Left colon (tissue), 2 donors: ENCODE measurements around the gene CCNY. TPM values are rescaled to one million over a fixed set of nuclear protein-coding genes. Genes with fewer than 3 reads are reported as not detected.
A peak's percentile ranks its signal among the peaks of the same experiment; 100 is the strongest.

Source experiments
- ATAC-seq: fragments of 200-7000 bp; cut with Tn5 transposase; one replicate; pipeline ENCODE4 v1.9.1; 2020; ENCODE audit warnings: mild to moderate bottlenecking, moderate library complexity
- DNase-seq, 2 donors: peaks; one replicate each; pipeline ENCODE4 v3.0.0-alpha.2; 2020
- intact Hi-C, 2 donors: fragments of 100-400 bp; cut with DNase I in 1 of 2; cut with micrococcal nuclease in 1 of 2; formaldehyde crosslinking; loops; one replicate each; pipeline versions ENCODE4 v1.11.2 to v1.14.0; 2022; cut with DNase I, micrococcal nuclease
- total RNA-seq, 2 donors: library from RNA; stranded (reverse); fragmentation: NEBNext Ultra II Directional; extraction: Animal tissue kit (Norgen Biotek cat#: 25700); gene quantifications; one replicate each; pipeline ENCODE4 v1.2.1, GENCODE V29; 2021
- donor health status: DM: no; HTN: no; CAD: no.
- donor health status: DM: yes; HTN: yes; CAD: no.

Gene CCNY
- total RNA-seq, 2 donors from 2014 or later = 51.6 to 78.0 TPM

DNA sequence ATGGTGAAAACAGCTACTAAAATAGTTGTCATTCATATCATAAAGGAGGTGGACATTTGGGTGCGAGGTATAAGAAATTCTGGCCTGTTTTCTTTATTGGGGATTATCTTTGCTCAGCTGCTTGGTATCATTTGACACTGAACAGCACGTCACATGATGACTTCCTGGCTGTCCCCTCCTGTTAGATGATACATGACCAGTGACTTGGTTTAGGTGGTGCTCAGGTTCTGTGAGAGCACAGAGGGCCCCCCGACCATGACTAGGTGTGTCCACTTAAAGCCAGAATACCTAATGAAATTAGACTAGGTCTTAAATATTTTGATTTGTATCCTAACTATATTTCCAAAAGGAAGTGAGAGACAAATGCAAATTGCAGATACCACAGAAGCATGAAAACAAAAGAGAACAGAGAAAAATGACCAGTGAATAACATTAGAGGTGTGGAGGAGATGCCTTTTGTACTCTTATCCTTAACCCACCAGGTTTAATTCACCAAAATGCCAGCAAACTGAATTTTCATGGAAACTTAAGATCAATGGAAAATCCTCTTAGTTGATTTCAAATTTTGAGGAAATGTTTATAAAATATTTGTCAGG is 218.2 kb downstream of the CCNY start:
- ATAC-seq (no peak), DNase-seq (no peak)
- intact Hi-C loops = no loop called here

DNA sequence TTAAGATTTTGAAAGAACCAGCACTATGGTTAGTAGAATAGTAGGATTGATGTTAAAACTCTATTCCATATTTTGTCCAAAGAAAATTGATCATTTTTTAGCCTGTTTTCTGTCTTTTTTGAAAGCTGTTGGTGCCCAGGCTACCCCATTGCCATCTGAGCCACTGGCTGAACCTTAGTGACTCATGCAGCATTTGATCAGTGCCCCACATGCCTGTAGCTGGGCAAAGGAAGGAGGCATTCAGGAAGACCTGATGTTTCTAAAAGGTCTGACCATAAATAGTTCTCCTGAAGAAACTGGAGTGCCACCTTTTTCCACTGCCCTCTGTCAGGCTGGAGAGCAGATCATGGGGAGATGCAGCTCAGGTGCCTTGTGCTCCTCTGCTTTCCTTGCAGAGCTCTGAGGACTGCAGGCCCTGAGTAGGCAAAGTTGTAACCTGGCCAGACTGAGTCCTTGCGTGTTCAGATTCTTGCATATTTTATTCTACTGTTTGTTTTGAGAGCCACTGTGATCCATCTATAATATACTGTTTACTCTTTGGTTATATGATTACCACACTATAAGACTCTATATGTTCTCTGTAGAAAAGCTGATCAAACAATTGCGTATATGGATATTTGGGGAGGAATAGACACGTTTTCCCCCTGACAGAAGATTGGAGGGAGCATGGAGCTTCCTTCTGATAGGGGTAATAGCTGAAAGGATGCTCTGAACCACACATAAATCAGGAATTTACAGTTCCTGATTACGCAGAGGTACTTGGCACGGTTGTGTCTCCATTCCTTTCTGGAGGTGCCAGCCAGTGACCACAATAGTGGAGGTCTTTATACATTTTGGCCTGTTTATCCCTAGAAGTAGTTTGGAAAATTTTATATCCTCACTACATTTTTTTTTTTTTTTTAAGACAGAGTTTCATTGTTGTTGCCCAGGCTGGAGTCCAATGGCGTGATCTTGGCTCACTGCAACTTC is 219.9 kb downstream of the CCNY start:
- ATAC-seq (no peak), DNase-seq (no peak)
- intact Hi-C loops = no loop called here

DNA sequence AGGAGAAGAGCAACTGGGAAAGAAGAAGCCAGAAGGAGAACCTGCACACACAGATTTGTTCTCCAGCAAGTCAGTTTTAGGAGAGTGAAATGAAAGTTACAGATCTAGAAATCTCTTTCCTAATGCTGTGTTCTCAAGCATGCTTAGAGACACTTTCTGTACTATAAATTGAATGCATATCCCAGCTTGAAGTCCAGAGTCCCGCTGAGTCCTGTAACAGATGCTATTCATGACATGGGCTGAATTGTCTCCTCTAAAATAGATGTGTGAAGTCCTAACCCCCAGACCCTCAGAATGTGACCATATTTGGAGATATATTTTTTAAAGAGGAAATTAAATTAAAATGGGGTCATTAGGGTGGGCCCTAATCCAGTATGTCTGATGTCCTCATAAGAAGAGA is 222.0 kb downstream of the CCNY start:
- ATAC-seq (no peak), DNase-seq (no peak)
- intact Hi-C loops = no loop called here

DNA sequence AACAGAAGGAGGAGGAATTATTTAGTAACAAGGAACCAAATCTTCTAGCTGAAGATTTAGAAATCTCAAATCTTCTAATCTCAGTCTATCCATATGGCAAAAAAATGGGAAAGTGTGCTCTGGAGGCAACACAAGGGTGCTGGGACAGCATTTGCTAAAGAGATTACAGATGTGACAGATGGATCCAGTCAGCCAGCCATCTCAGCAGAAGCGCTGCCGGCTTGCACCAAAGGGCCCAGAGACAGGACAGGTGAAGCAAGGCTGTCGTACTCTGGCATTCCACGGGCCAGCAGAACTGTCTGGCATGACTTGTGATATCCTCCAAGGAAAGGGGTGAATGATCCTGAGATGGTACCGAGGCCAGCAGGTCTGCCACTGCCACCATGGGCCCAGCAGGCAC is 223.1 kb downstream of the CCNY start:
- no peak for ATAC-seq
- no peak for DNase-seq

DNA sequence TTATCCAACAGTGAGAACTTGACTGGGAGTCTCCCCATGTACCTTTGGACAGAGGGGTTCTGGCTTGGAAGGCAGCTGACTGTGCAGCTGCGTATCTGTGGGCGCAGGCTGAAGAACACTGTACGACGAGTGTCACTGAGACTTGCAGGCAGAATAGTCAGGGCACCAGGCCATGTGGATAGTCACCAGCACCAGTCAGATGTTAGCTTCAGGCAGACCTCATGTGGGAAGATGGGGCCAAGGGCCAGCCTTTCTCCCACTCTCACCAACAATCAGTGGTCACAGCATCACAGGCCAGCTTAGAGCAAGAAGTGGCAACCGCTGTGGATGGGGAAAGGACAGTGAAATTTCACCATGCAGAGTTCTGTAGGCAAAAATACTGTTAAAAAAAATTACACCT is 225.4 kb downstream of the CCNY start:
- intact Hi-C loops = loop anchor here in 1 of 2 donors (10.0 kb wide), 1 partner anchor 227 kb away; the partner anchor contains the start of gene CCNY
- DNase-seq = no peak
- ATAC-seq = no peak

More for the DNA sequence above, 223.1 kb downstream of the CCNY start:
- intact Hi-C loops = no loop called here

DNA sequence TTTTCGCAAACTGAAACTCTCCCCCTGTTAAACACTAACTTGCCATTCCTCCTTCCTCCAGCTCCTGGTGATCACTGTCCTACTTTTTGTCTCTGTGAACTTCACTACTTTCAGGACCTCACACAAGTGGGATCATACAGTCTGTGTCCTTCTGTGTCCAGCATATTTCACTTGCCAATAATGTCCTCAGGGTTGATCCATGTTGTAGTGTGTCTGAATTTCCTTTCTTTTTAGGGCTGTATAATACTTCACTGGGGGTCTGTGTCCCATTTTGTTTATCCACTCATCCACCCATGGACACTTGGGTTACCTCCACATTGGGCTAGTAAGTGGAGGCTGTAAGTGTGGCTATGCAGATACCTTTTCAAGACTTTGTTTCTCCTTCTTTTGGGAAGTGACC is 226.1 kb downstream of the CCNY start:
- intact Hi-C loops = loop anchor here in 1 of 2 donors (10.0 kb wide), 1 partner anchor 228 kb away; the partner anchor contains the start of gene CCNY
- no peak for ATAC-seq
- no peak for DNase-seq

DNA sequence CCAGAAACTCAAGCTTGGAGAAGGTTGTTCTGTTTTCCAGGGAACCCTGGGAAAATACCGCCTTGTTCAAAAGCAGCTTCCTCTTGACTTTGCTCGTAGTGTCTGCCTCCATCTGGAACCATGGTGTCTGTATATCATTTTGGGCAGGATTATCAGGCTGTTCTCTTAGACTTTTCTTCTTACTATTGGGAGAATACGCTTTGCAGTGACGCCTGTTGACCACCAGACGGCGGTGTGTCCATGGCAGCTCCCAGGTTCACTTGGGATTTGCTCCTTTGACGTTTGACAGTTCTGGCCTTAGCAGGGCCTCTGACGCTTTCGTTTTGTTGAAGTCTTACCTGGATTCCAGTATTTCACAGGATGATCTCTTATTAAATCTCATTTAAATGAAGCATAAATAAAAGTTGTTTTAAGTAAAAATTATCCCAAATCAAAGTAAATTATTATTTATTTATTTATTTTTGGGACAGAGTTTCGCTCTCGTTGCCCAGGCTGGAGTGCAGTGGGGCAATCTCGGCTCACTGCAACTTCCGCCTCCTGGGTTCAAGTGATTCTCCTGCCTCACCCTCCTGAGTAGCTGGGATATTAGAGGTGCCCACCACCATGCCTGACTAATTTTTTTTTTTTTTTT is 227.1 kb downstream of the CCNY start:
- peak in 1 of 2 donors; percentile 37 for DNase-seq
- intact Hi-C loops = loop anchor here in 1 of 2 donors (10.0 kb wide), 1 partner anchor 229 kb away; the partner anchor contains the start of gene CCNY
- peak; percentile 79 for ATAC-seq

DNA sequence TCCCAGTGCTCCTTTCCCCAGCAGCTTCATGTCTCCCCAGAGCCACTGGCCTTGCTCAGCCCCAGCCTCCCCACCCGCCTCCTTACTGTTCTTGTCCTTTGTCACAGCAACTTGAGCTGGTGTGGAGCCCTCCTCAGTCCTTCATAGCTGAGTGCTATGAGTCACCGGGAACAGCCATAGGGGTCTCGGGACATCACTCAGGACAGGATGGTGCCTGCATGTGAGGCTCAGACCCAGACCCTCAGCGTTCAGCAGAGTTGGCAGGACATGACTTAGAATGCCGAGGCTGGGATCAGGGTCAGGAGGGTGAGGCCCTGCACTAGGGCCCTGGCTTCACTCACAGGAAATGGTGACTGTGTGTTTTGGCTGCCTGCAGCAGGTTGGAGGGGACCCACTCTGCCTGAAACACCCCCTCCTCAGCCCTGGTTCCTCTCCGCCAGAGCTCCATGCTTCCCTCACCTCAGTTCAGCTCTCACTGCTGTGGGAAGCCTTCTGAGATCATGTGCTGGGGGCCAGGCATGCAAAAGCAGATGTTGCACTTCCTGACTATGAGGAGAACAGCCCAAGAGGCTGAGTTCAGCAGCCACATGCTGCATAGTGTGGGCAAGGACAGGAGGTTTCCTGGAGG is 228.1 kb downstream of the CCNY start:
- intact Hi-C loops = loop anchor here in 1 of 2 donors (10.0 kb wide), 1 partner anchor 230 kb away; the partner anchor contains the start of gene CCNY
- ATAC-seq = no peak
- DNase-seq = no peak

DNA sequence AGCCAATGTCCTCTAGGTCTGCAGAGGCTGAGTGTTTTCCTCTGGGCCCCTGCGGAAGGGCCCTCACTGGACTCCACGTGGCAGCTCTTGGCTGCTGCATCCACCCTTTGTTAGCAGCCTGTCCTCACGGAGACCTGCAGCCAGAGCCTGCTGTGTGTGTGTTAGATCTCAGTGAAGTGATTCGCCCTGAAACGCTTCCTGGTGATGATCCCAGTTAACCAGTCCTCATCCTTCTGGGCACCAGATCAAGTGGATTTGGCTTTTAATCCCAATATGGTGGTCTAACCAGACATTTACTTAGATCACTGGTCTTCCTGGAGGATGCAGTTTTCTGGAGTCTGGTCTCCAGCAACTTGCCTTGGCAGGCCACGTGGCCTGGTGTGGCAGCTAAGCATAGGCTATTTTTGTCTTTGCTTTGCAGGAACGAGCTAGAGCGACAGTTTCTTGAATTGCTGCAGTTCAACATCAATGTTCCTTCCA is 229.3 kb downstream of the CCNY start:
- intact Hi-C loops = loop anchor here in 1 of 2 donors (10.0 kb wide), 1 partner anchor 231 kb away; the partner anchor contains the start of gene CCNY
- no peak for ATAC-seq
- no peak for DNase-seq

DNA sequence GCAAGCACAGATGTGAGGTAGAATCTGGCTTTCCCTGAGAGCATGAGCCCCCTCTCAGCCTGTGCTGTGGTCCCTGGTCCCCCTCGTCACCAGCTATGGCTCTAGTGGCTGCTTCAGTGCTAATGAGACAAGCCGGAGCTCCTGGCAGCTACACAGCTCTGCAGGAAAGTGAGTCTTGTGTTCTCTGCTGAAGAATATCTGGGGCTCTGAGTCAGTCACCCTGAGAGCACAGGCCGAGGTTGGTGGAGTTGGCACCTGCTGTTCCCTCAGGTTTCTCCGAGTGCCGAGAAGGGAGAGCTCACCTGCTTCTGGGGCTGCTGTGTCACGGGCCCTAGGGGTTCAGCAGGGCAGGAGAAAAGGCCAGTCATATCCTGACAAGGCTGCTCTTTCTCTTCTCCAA is 231.6 kb downstream of the CCNY start:
- ATAC-seq (no peak), DNase-seq (no peak)
- intact Hi-C loops = loop anchor here in 1 of 2 donors (10.0 kb wide), 1 partner anchor 233 kb away; the partner anchor contains the start of gene CCNY

DNA sequence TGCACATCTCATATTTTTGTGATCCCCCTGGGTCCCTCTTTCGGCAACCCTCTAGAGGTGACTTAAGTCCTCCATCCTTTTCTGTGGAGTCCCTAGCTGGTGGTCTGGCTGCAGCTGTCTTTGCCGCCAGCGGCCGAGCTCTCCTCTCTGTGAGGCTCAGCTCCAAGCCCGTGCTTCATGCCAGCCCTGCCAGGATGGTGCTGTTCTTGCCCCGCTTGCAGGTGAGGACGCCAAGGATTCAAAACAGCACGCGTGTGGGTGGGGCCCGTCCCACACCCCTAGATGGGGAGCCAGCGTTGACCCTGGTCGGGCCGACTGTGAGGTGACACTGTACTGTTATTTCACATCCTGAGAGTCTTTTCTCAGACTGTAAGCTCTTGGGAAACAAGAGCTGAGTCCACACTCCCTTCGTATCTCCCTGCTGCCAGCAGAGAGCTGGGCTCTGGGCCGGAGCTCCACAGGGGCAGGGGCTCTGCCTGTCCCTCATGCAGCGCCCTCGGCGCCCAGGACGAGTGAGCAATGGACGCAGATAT is 232.2 kb downstream of the CCNY start:
- no peak for ATAC-seq
- no peak for DNase-seq
- intact Hi-C loops = loop anchor here in 1 of 2 donors (10.0 kb wide), 1 partner anchor 234 kb away; the partner anchor contains the start of gene CCNY

DNA sequence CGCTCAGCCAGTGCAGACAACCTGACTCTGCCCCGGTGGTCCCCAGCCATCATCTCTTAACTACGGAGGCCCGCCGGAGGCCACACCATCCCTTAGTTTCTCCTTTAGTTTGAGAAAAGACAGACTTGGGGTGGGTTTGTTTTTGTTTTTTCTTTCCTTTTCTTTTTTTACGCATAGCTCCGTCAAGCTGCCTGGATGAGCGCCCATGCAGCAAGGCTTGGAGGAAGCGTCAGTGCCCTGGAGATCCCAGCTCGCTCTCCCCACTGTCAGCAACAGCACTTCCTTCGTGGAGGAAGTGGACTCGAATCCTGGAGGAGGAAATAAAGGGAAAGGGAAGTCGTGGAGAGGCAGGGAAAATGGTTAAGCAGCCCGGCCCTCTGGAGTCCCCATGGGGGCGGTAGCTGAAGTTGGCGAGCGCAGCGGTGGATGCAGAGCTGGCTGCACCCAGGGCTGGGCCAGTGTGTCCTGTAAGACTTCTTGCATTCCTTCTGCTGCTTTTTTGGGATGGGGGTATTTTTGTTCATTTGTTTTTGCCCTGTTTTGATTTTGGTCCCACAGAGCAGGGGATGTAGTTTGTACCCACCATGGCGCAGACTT is 232.9 kb downstream of the CCNY start:
- intact Hi-C loops = loop anchor here in 1 of 2 donors (10.0 kb wide), 1 partner anchor 234 kb away; the partner anchor contains the start of gene CCNY
- DNase-seq (no peak), ATAC-seq (no peak)

DNA sequence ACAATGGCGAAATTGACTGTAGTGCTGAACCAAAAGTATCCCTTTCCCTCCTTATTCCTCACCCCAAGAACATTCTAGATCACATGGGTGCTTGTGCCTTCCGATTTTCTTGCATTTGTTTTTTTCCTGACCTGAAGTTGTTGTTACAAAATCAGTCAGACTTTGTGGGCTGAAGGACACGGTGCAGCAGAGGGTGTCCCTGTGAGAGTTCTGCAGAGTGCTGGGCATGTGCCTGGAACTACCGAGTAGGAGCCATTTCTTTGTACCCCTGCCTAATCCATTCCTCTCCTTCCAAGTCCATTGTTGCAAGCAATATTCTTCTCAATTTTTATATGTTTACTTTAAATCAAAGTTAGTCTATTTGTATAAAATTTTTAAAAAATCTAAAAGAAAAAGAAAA is 233.5 kb downstream of the CCNY start:
- DNase-seq = no peak
- no peak for ATAC-seq
- intact Hi-C loops = loop anchor here in 1 of 2 donors (10.0 kb wide), 1 partner anchor 235 kb away; the partner anchor contains the start of gene CCNY

DNA sequence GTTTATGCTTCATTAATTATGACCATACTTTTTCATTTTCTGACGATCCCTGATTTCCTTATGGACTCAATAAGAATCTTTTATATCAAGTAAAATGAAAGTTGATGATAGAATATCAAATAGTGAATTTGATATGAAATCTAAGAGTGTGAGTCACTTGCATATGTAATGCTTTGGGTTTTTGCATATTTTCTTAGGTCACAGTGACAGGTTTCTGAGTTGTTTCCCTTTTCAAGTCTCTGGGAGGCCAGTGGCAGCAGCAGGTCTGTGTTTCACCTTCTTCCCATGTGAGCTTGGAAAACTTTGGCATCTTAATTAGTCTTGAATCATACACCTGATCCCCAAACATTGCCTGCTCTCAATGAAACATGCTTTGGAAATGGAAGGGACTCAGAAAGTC is 234.1 kb downstream of the CCNY start:
- ATAC-seq (no peak), DNase-seq (no peak)
- intact Hi-C loops = no loop called here

DNA sequence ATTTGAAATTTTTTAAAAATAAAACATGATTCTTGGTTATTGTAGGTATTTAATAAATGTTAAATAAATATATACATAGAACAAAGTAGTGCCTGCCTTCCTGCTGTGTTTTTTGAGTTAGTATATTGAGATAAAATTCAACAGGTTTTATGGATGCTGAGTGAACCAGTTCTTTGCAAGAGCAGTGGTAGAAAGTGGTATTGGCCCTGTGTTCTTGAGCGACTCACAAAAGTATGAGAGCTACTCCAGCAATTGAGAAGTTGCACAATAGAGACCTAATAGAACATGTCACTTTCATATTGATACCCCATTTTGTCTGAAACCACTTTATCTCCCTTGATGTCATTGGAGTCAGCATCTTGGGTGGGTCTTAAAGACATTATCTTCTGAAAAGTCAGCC is 236.3 kb downstream of the CCNY start:
- intact Hi-C loops = no loop called here
- ATAC-seq = no peak
- DNase-seq = no peak

DNA sequence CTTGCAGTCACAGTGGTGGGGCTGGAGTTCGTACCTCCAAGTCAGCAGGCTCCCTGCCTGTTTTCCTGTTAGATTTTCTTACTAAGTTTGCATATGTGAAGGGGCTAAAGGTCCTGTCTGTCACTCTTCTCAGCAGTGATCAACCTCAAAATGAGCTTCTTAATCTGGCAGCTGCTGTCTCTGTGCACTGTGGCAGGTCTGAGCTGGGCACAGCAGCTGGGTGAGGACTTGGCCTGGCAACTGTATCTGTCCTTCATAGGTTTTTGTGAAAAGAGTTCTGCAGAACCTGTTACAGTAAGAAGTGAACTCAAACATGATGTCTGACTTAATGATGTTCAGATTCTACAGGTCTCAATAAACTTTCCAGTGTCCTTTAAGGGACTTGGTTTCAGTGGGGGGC is 237.5 kb downstream of the CCNY start:
- DNase-seq (no peak), ATAC-seq (no peak)
- intact Hi-C loops = no loop called here

DNA sequence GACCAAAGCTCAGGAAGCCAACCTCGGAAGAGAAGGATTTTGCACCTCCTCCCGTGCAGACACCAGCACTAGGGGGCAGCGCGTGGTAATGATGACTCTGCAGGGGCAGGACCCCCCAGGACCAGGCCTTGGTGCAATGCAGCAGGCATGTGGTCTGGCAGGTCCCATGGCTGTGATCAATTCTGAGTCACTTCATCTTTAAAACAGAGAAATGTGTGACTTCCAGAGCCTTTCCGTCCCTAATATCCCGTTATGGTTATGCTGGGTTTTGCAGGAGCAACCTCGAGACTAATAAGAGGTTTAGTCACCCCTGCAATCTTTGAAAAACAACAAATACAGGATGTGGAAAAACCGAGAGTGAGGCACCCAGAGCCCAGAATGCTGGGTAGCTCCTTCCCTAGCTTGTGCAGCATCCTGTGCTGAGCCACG is 238.6 kb downstream of the CCNY start:
- no peak for DNase-seq
- intact Hi-C loops = no loop called here
- no peak for ATAC-seq

DNA sequence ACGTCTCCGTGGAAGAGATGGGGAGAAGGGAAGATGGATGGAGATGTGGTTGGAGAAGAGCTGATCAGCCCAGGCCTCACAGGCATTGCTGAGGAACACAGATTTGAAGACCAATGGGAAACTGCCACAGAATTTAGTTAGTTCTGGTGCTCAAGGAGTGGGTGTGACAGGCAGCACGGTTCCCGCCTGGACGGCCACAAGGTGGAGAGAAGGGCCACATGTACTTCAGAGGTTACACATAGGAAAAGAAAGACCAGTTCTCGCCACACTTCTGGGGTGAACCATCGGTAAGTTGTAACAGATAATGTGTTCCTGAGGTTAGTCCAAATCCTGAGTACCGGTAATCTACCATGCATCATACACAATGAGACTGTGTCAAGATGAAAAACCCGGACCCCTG is 239.3 kb downstream of the CCNY start:
- ATAC-seq (no peak), DNase-seq (no peak)
- intact Hi-C loops = no loop called here
